Motor neuron (in vitro differentiated cells): ENCODE results near the gene BRMS1. TPM values are rescaled to one million over a fixed set of nuclear protein-coding genes. Genes with fewer than 3 reads are reported as not detected.
A peak's percentile ranks its signal among the peaks of the same experiment; 100 is the strongest.
"Not testable (repeated sequence)": the region's sequence is repeated elsewhere in the genome, so short reads cannot be mapped to it uniquely, and the experiment has no call there.

Experiments
- ATAC-seq, 8 experiments: fragments of 200-7000 bp; cut with Tn5 transposase; replicated peaks in 6 of 8; 2 replicates each; pipeline ENCODE4 v1.8.0; 2021; ENCODE audit warnings: mild to moderate bottlenecking in 8 of 8, moderate library complexity in 8 of 8
- H3K27ac ChIP-seq, 2 donors: fragments of 250-450 bp; sonication (Bioruptor Pico); 2 replicates each; pipeline ENCODE4 v1.9.0; 2021; ENCODE audit warnings: antibody characterized with exemption in 2 of 2, mild to moderate bottlenecking in 2 of 2, moderate library complexity in 1 of 2
- H3K4me1 ChIP-seq, 2 donors: fragments of 250-450 bp; sonication (Bioruptor Pico); replicated peaks in 1 of 2; 2 replicates each; pipeline ENCODE4 v1.6.1; 2021; ENCODE audit warnings: antibody characterized with exemption in 2 of 2, mild to moderate bottlenecking in 2 of 2, moderate library complexity in 1 of 2
- H3K4me3 ChIP-seq, 5 donors: fragments of 250-450 bp; sonication (Bioruptor Pico); 2 replicates each; pipeline ENCODE4 v1.9.0; 2021; ENCODE audit warnings: antibody characterized with exemption in 5 of 5, mild to moderate bottlenecking in 5 of 5, moderate library complexity in 4 of 5
- WGBS, 10 experiments: fragments of 450-650 bp; shearing (Covaris generic); methylation state at CpG; one replicate each; pipeline ENCODE4 v1.0.0; 2022; 5-methylcytosine and 5-hydroxymethylcytosine counted together
- in situ Hi-C, 9 experiments: fragments of 400-800 bp; cut with MboI; loops; one replicate each; pipeline ENCODE4 v1.15.0; 2021; ENCODE audit warnings: low sequenced_read_pairs in 9 of 9, low pct_unique_long_range_greater_than_20kb in 2 of 9; ENCODE audit not compliant: unreplicated experiment in 9 of 9
- total RNA-seq, 8 experiments: library from RNA; unstranded; fragments of 300-600 nt; gene quantifications; 2 replicates each; pipeline versions ENCODE4 v1.2.3 to v1.2.4, GENCODE V29; 2022

Gene BRMS1, protein sequence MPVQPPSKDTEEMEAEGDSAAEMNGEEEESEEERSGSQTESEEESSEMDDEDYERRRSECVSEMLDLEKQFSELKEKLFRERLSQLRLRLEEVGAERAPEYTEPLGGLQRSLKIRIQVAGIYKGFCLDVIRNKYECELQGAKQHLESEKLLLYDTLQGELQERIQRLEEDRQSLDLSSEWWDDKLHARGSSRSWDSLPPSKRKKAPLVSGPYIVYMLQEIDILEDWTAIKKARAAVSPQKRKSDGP
- total RNA-seq = 10 to 100 TPM; 17.5 to 55.5 (median 34.7) TPM

- 0 to 20% (median 0%) methylated on average over 1 to 38 of the region's 59 CpGs; no CpG with 5 or more reads in 1 of the 10 experiments for WGBS, 10 experiments
Observed at GRCh38 chr11:66344550-66345315, at the start of gene BRMS1. BRMS1 (minus strand) TSS chr11:66345104; CDS start chr11:66342234, 2,870 bp downstream.

GRCh38 chr11:66393954-66394353 is 49.0 kb upstream of the BRMS1 start:
- in situ Hi-C loops = no loop called here
- no peak overlapping the region for H3K4me3 ChIP-seq
- WGBS, 10 experiments = 48 to 100% (median 73%) methylated on average over 1 to 3 of the region's 3 CpGs
- no peaks in the 10 kb centered on the region for H3K4me1 ChIP-seq
- H3K27ac ChIP-seq = no peak overlapping the region
- no peak for ATAC-seq

More at GRCh38 chr11:66344550-66345315, at the start of gene BRMS1:
- peak; percentile 57 to 66 (median 64) for ATAC-seq
- in situ Hi-C loops = loop anchor here in 1 of 9 experiments (25.0 kb wide), 1 partner anchor 132 kb away; no protein-coding TSS in a partner anchor
- peak within 1 kb of the TSS; percentile 64 to 85 (median 77) for H3K4me3 ChIP-seq
- H3K27ac ChIP-seq = peak within 1 kb of the TSS; percentile 75 to 81
- H3K4me1 ChIP-seq = peaks cover 14 to 15% of the 10 kb centered on the region in 2 donors

DNA sequence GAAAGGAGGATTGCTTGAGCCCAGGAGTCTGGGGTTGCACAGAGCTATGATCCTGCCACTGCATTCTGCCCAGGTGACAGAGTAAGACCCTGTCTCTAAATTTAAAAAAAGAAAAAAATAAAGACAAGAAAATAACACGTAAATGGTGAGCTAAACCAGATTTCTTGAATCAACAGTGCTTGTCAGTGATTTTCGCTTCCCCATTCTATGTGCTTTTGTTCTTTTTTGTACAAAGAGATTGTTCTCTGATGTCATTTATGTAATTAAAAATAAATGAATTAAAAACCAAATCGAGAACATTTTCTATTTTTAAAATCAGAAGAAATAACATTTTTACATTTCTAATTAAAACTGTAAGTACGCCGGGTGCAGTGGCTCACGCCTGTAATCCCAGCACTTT is 46.4 kb upstream of the BRMS1 start:
- no peak for ATAC-seq
- Histone ChIP-seq H3K4me1 (peaks cover 0 to 2% of the 10 kb centered on the region in 2 donors), H3K27ac (no peak overlapping the region), H3K4me3 (no peak overlapping the region)
- WGBS, 10 experiments = 43 to 94% (median 74%) methylated on average over 2 to 6 of the region's 6 CpGs
- in situ Hi-C loops = no loop called here

GRCh38 chr11:66388780-66389386 is 44.0 kb upstream of the BRMS1 start:
- in situ Hi-C loops = no loop called here

GRCh38 chr11:66386171-66387069 is 41.5 kb upstream of the BRMS1 start:
- ATAC-seq = peak; percentile 63 to 90 (median 76)
- no peak overlapping the region for H3K27ac ChIP-seq
- peaks cover 0 to 3% of the 10 kb centered on the region in 2 donors for H3K4me1 ChIP-seq
- in situ Hi-C loops = no loop called here
- WGBS, 10 experiments = 0 to 57% (median 21%) methylated on average over 2 to 18 of the region's 20 CpGs; no CpG with 5 or more reads in 1 of the 10 experiments
- peak overlapping the region in 4 of 5 donors; percentile 3 to 23 (median 14) for H3K4me3 ChIP-seq

More at GRCh38 chr11:66388780-66389386, 44.0 kb upstream of the BRMS1 start:
- ATAC-seq = peak in 5 of 8 experiments; percentile 10 to 83 (median 72)
- Histone ChIP-seq H3K27ac (no peak overlapping the region), H3K4me3 (no peak overlapping the region), H3K4me1 (peaks cover 0 to 3% of the 10 kb centered on the region in 2 donors)
- 18 to 100% (median 39%) methylated on average over 1 to 5 of the region's 8 CpGs; no CpG with 5 or more reads in 2 of the 10 experiments for WGBS, 10 experiments

- WGBS, 10 experiments = 60 to 100% (median 95%) methylated on average over 1 to 11 of the region's 13 CpGs; no CpG with 5 or more reads in 3 of the 10 experiments
- in situ Hi-C loops, H3K4me1 ChIP-seq, H3K4me3 ChIP-seq, H3K27ac ChIP-seq, ATAC-seq: not testable (repeated sequence)
Observed at GRCh38 chr11:66384316-66384715, 39.4 kb upstream of the BRMS1 start.

DNA sequence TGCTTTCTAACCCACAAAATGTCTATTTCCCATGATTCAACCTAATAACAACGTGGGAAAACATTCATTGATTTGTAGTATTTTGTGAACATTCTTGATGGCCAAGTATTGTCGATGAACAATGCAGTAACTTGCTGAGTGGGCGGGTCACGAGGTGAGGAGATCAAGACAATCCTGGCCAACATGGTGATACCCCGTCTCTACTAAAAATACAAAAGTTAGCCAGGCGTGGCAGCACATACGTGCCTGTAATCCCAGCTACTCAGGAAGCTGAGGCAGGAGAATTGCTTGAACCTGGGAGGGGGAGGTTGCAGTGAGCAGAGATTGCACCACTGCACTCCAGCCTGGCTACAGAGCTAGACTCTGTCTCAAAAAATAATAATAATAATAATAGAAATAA is 35.4 kb upstream of the BRMS1 start:
- ATAC-seq = peak in 1 of 8 experiments; percentile 30
- in situ Hi-C loops, H3K4me3 ChIP-seq, H3K27ac ChIP-seq, H3K4me1 ChIP-seq: not testable (repeated sequence)
- WGBS, 10 experiments = 0 to 52% (median 21%) methylated on average over 1 to 7 of the region's 7 CpGs; no CpG with 5 or more reads in 1 of the 10 experiments

- in situ Hi-C loops, H3K4me1 ChIP-seq, H3K27ac ChIP-seq, H3K4me3 ChIP-seq, ATAC-seq: not testable (repeated sequence)
- 28 to 88% (median 67%) methylated on average over 3 to 9 of the region's 9 CpGs; no CpG with 5 or more reads in 2 of the 10 experiments for WGBS, 10 experiments
Observed at GRCh38 chr11:66373690-66374287, 28.9 kb upstream of the BRMS1 start.

- in situ Hi-C loops = no loop called here
- no peak overlapping the region for H3K4me3 ChIP-seq
- 10 to 100% (median 66%) methylated on average over 1 to 5 of the region's 5 CpGs; no CpG with 5 or more reads in 1 of the 10 experiments for WGBS, 10 experiments
- peaks cover 7 to 8% of the 10 kb centered on the region in 2 donors for H3K4me1 ChIP-seq
- no peak for ATAC-seq
- H3K27ac ChIP-seq = no peak overlapping the region
Observed at GRCh38 chr11:66373265-66373664, 28.4 kb upstream of the BRMS1 start.

DNA sequence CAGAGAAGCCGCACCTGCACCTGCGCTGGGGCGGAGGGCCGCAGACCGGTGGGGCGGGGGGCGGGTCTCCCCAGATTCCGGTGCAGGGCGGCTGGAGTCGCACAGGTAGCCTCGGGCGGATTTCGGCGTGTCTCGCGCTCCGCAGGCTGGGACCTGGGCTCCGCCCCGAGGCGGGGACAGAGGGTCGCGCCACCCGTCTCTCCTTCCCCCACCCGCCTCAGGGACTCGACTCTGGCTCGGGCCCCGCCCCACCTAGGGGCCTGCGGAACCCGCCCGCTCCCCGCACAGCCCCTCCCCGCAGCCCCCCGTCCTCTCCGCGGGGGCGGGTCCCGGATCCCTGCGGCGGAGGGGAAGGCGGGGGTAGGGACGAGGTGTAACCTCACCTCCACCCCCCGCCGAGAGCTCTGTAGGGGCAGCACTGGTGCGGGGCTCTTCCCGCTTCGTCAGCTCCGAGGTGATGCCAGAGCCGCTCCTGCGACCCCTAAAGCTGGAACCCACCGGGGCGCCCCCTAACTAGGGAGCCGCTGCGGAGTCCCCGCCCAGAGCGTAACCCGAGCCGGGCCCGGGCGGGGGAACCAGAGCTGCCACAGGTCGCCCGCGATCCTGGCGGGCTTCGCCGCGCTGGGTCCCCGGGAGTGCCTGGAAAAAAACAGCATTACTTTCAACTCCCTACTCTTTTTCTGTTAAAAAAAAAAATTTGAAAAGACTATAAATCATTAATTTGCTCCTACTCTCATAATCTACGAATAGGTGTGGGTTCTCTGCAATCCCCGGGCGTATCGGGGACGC is 26.9 kb upstream of the BRMS1 start, which contains the start of gene SLC29A2:
Gene SLC29A2 (minus strand): TSS at position 134 of the 789 bp plus-strand sequence. CDS start 169 bp downstream, outside the sequence.
- in situ Hi-C loops = no loop called here
- peak; percentile 51 to 88 (median 84) for ATAC-seq
- peaks cover 7 to 8% of the 10 kb centered on the region in 2 donors for H3K4me1 ChIP-seq
- H3K27ac ChIP-seq = peak within 1 kb of the TSS; percentile 36 to 59
- WGBS, 10 experiments = 0 to 1% (median 0%) methylated on average over 2 to 18 of the region's 72 CpGs; no CpG with 5 or more reads in 5 of the 10 experiments
- H3K4me3 ChIP-seq = peak within 1 kb of the TSS; percentile 53 to 96 (median 73)
